ENCODE measurements around the gene ARTN. TPM values are rescaled to one million over a fixed set of nuclear protein-coding genes. Genes with fewer than 3 reads are reported as not detected.
A peak's percentile ranks its signal among the peaks of the same experiment; 100 is the strongest.

ARTN gene
- total and polyA plus RNA-seq, 9 of the 15 experiments (the other 6 are each of a cell fraction or from before 2014, with no cell fraction given): 0.06 to 0.38 TPM; not detected in 7

GRCh38 chr1:43946236-43947060 is 12.8 kb downstream of the ARTN start, which contains the start of gene IPO13 (continued):
- TF ChIP-seq PREB (CRISPR knock-in tag; IDR thresholded peaks at IDR 0.05) (0 out of 2 replicates have a peak, but pooled peaks have one; percentile 91), THRA (IDR thresholded peaks at IDR 0.05) (no peak), CBX8 (IDR thresholded peaks at IDR 0.05; ENCODE audit: borderline replicate concordance, extremely low read depth, low read depth, low read length, poor library complexity, severe bottlenecking) (no peak), RUNX1 (IDR thresholded peaks at IDR 0.05; ENCODE audit: low read depth) (no peak; the same call in 1 of the 2 replicates), TBP (optimal IDR thresholded peaks at IDR 0.05; ENCODE audit: low read depth, low read length) (peak; percentile 91), GATAD2B (IDR thresholded peaks at IDR 0.05; ENCODE audit: borderline replicate concordance) (no peak), NFE2 (IDR thresholded peaks at IDR 0.05; ENCODE audit: low read depth) (peak; percentile 99), SRSF9 (IDR thresholded peaks at IDR 0.05; ENCODE audit: borderline replicate concordance, low read depth, low read length) (no peak), ZBTB9 (CRISPR knock-in tag; IDR thresholded peaks at IDR 0.05) (no peak; the same call in none of the 2 replicates), ZNF184 (CRISPR knock-in tag; IDR thresholded peaks at IDR 0.05) (no peak), ZNF3 (CRISPR knock-in tag; IDR thresholded peaks at IDR 0.05) (no peak)

All from K562 (cell line).